DND-41 (cell line): ENCODE results near the gene GIMAP8.

ENCODE experiments used
- ATAC-seq: fragments of 200-7000 bp; cut with Tn5 transposase; 3 replicates; pipeline ENCODE4 v1.9.1; 2021; ENCODE audit warnings: low read depth; ENCODE audit not compliant: insufficient read depth
- DNase-seq: peaks from one replicate; pipeline ENCODE4 v3.0.0-alpha.2; 2020
- H2AFZ ChIP-seq: 2 replicates; pipeline ENCODE4 v1.6.0; 2012; ENCODE audit warnings: low read depth, low read length
- H3K27ac ChIP-seq: 2 replicates; pipeline ENCODE4 v1.5.1; 2012; ENCODE audit warnings: low read length, inconsistent platforms
- H3K27me3 ChIP-seq: fragments of 200-600 bp; sonication (generic); 2 replicates; pipeline ENCODE4 v1.6.0; 2012; ENCODE audit warnings: low read length, mild to moderate bottlenecking, inconsistent platforms; ENCODE audit not compliant: insufficient read depth, poor library complexity
- H3K36me3 ChIP-seq: 2 replicates; pipeline ENCODE4 v1.5.1; 2012; ENCODE audit warnings: low read length, inconsistent platforms; ENCODE audit not compliant: insufficient read depth
- H3K4me1 ChIP-seq: 2 replicates; pipeline ENCODE4 v1.5.1; 2012; ENCODE audit warnings: mild to moderate bottlenecking, low read length; ENCODE audit not compliant: insufficient read depth
- H3K4me2 ChIP-seq: 2 replicates; pipeline ENCODE4 v1.6.0; 2012; ENCODE audit warnings: mild to moderate bottlenecking, moderate library complexity, low read length, inconsistent platforms; ENCODE audit not compliant: insufficient read depth
- H3K4me3 ChIP-seq, 2 experiments: fragments of 200-600 bp in 1 of 2; shearing (Covaris generic) in 1 of 2; 2 replicates each; pipeline ENCODE4 v1.5.1; 2012 to 2016; ENCODE audit warnings: inconsistent platforms in 2 of 2, low read length in 2 of 2, mild to moderate bottlenecking in 2 of 2, low read depth in 1 of 2, moderate library complexity in 1 of 2
- H3K79me2 ChIP-seq: 2 replicates; pipeline ENCODE4 v1.6.0; 2012; ENCODE audit warnings: low read length, inconsistent platforms; ENCODE audit not compliant: insufficient read depth
- H3K9ac ChIP-seq: 2 replicates; pipeline ENCODE4 v1.6.0; 2012; ENCODE audit warnings: low read depth, mild to moderate bottlenecking, inconsistent platforms, low read length, moderate library complexity
- H3K9me3 ChIP-seq: 2 replicates; pipeline ENCODE4 v1.5.1; 2012; ENCODE audit warnings: low read length, moderate library complexity, mild to moderate bottlenecking, inconsistent platforms; ENCODE audit not compliant: insufficient read depth, severe bottlenecking
- H4K20me1 ChIP-seq: 2 replicates; pipeline ENCODE4 v1.6.0; 2012; ENCODE audit warnings: low read length; ENCODE audit not compliant: insufficient read depth
- CTCF ChIP-seq: IDR thresholded peaks from 2 replicates; pipeline ENCODE4 v1.5.1; 2012; ENCODE audit warnings: borderline replicate concordance, low read length, moderate library complexity, mild to moderate bottlenecking; ENCODE audit not compliant: poor library complexity, severe bottlenecking; ENCODE audit errors: extremely low read depth
- EZH2 ChIP-seq: IDR thresholded peaks from 3 replicates; pipeline ENCODE4 v1.6.1; 2012; ENCODE audit warnings: borderline replicate concordance, low read depth, mild to moderate bottlenecking, moderate library complexity, low read length, inconsistent platforms; ENCODE audit not compliant: severe bottlenecking

The GIMAP8 gene

GRCh38 chr7:150471886-150472285 is 21.5 kb downstream of the GIMAP8 start:
- no peak overlapping the region for H2AFZ ChIP-seq
- no peaks in the 10 kb centered on the region for H4K20me1 ChIP-seq
- ATAC-seq (no peak), DNase-seq (no peak)
- TF ChIP-seq CTCF = no peak
- no peak for TF ChIP-seq EZH2
- no peak overlapping the region for H3K27ac ChIP-seq
- H3K79me2 ChIP-seq = no peaks in the 10 kb centered on the region
- H3K27me3 ChIP-seq = no peaks in the 10 kb centered on the region
- H3K9me3 ChIP-seq = no peaks in the 10 kb centered on the region
- no peak overlapping the region for H3K9ac ChIP-seq
- H3K4me3 ChIP-seq = no peak overlapping the region
- no peak overlapping the region for H3K4me2 ChIP-seq
- no peaks in the 10 kb centered on the region for H3K4me1 ChIP-seq
- H3K36me3 ChIP-seq = no peaks in the 10 kb centered on the region

- H3K27me3 ChIP-seq = no peaks in the 10 kb centered on the region
- H4K20me1 ChIP-seq = no peaks in the 10 kb centered on the region
- H3K4me2 ChIP-seq = no peak overlapping the region
- peak overlapping the region; percentile 7; the same call in 1 of the 2 replicates for H2AFZ ChIP-seq
- no peaks in the 10 kb centered on the region for H3K4me1 ChIP-seq
- TF ChIP-seq EZH2 = no peak
- no peak for TF ChIP-seq CTCF
- H3K4me3 ChIP-seq = no peak overlapping the region
- H3K9me3 ChIP-seq = no peaks in the 10 kb centered on the region
- no peak overlapping the region for H3K27ac ChIP-seq
- no peak overlapping the region for H3K9ac ChIP-seq
- H3K79me2 ChIP-seq = no peaks in the 10 kb centered on the region
- no peak for ATAC-seq
- no peaks in the 10 kb centered on the region for H3K36me3 ChIP-seq
- DNase-seq = no peak
Measured at GRCh38 chr7:150473902-150474301, 23.5 kb downstream of the GIMAP8 start.

GRCh38 chr7:150476285-150476684 is 25.9 kb downstream of the GIMAP8 start:
- ATAC-seq = no peak
- no peaks in the 10 kb centered on the region for H3K36me3 ChIP-seq

More at GRCh38 chr7:150476285-150476684, 25.9 kb downstream of the GIMAP8 start:
- Histone ChIP-seq H3K27ac (no peak overlapping the region), H3K27me3 (no peaks in the 10 kb centered on the region), H3K79me2 (no peaks in the 10 kb centered on the region), H3K4me3 (no peak overlapping the region), H2AFZ (no peak overlapping the region), H4K20me1 (no peaks in the 10 kb centered on the region), H3K4me1 (peaks cover 12% of the 10 kb centered on the region), H3K4me2 (no peak overlapping the region), H3K9me3 (no peaks in the 10 kb centered on the region), H3K9ac (no peak overlapping the region)
- no peak for TF ChIP-seq CTCF
- DNase-seq = no peak
